Transverse colon (tissue), 3 donors: ENCODE measurements around the gene ISX.

Experiments
- CTCF ChIP-seq, 5 experiments: fragments of 200-600 bp in 3 of 5; fragments of 450-650 bp in 2 of 5; sonication (generic) in 3 of 5; IDR thresholded peaks; 1 replicate in 2 of 5; 2 replicates in 3 of 5; pipeline ENCODE4 v1.5.1; 2016 to 2017; ENCODE audit warnings: antibody characterized with exemption in 5 of 5, inconsistent platforms in 3 of 5, mild to moderate bottlenecking in 2 of 5, moderate library complexity in 1 of 5
- POLR2A ChIP-seq: fragments of 450-650 bp; IDR thresholded peaks from one replicate; pipeline ENCODE4 v1.6.1; 2016; ENCODE audit warnings: antibody characterized with exemption, mild to moderate bottlenecking, moderate library complexity

GRCh38 chr22:35043934-35044319, 22.0 kb upstream of the ISX start:
- TF ChIP-seq CTCF (IDR thresholded peaks at IDR 0.05) (no peak), POLR2A (no peak)
